Measurements from ENCODE around the gene CDC14C.
"Not testable (repeated sequence)": the region's sequence is repeated elsewhere in the genome, so short reads cannot be mapped to it uniquely, and the experiment has no call there.

The CDC14C gene

DNA sequence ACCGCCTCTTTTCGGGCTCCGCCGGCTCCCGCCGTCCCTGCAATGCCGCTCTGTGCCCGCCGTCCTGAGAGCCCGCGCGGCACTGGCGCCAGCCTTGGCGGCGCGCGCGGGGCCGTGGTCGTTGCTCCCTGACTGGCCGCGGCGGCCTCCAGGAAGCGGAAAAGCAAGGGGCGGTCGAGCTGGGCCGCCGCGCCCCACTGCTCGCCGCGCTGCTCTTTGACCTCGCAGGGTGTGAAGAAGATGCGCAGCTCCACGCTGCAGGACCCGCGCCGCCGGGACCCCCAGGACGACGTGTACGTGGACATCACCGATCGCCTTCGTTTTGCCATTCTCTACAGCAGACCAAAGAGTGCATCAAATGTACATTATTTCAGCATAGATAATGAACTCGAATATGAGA lies at the start of gene CDC14C:
Gene CDC14C (plus strand): TSS at position 115 of the 400 bp plus-strand sequence. CDS start 126 bp downstream, at position 241.
- no peak for DNase-seq (ENCODE audit: extremely low read depth in 1 of 2, low read depth in 1 of 2)

DNA sequence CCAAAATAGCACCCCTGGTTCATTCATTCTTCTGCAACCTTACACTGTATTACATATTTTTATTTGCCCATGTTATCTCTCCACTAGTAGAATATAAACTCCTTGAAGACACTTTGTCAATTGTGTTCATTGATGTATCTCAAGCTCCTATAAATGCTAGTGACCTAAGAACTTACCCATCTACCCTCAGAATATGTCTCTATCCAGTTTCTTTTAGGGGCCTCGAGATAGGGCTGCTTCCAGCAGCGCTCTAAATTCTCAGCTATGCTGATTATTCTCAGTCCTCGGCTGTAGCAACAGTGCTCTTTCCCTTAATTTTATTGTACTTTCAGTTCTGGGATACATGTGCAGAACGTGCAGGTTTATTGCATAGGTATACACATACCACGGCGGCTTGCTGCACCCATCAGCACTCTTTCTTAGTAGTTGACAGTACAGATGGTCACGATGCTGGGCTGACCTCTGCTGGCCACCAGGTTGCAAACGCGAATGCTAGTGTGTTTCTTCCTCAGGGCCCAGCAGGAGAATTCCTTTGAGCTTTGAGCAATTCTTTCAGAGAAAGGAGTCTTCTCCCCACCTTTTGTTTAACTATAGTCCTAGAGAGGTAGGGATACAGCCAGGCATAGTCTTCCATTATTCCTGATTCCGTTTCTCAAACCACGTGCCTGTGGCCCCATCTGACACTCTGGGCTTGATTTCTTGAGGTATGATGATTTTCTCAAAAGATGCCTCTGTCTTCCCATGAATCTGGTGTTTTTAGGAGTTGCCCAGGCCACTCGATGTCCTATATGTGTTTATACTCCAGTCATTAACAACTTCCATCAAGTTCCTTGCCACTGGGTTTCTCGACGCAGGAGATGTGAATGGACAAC lies 49.1 kb upstream of the CDC14C start:
- no peak for DNase-seq (ENCODE audit: extremely low read depth in 1 of 2, low read depth in 1 of 2)

DNA sequence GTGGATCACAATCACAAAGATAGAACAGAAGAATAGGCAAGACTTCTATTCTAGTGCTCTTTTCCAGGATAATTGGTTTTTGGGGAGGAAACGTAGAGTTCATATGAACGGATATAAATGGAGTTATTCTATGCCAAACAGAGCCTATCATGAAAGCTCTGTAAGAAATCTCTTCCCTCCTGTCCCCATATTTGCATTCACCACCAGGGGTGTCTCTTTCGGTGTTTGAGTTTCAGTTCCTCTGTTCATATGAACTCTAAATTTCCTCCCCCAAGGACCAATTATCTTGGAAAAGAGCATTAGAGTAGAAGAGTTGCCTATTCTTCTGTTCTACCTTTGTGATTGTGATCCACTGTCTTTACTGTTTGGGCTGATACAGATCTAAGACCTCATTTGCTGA lies 48.3 kb upstream of the CDC14C start:
- no peak for DNase-seq (ENCODE audit: extremely low read depth in 1 of 2, low read depth in 1 of 2)

DNA sequence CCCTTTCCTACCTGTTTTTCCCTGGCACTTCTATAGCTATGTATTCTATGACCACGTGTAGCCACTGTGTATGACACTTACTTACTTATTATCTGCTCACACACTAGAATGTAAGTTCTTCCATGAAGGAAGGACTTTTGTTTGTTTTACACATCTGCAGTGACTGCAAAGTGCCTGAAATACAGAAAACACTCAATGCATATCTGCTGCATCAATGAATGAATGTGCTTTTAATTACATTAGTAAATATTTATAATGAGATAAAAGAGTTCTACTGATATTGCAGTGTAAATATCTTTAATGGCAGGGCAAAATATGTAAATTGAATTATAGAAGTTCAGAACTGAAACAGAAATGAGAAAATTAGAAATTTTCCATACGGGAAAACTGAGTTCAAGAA lies 43.5 kb upstream of the CDC14C start:
- DNase-seq (ENCODE audit: extremely low read depth in 1 of 2, low read depth in 1 of 2), result no peak

DNA sequence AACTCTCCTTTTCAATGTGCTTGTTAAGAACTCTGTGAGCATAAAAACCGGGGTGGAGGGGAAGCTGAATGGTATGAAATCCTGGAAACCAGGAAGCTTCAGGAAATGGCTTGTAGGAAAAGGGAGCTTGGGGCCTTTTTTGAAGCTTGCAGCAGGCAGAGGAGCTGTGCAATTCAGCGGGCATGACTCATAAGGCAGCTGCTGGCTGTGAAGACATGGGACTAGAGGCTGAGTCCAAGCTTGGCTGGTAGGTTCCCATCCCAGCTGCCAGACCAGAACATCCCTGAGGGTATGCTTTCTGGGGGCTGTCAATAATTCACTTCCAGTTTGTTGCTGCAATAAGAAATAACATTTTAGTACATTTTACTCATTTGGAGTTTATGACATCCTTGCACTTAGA lies 36.8 kb upstream of the CDC14C start:
- DNase-seq (ENCODE audit: extremely low read depth in 1 of 2, low read depth in 1 of 2), result no peak

DNA sequence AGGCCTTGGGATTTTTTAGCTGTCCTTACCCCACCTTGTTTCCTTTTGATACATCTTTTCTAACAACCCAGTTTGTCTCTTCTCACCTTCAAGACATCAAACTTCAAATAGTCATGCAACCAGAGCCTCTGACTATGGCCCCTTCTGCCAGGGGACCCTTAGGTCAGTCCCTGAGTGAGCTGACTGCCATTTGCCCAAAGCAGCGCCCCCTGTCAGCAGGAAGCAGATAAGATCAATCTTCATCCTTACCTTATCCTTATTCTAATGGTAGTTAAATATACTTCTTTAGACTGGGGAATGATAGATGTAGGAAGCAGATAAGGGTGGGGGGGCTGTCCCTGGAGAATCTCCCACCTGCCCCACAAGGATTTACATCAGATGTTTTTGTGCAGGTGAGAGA lies 29.8 kb upstream of the CDC14C start:
- no peak for DNase-seq (ENCODE audit: extremely low read depth in 1 of 2, low read depth in 1 of 2)

DNA sequence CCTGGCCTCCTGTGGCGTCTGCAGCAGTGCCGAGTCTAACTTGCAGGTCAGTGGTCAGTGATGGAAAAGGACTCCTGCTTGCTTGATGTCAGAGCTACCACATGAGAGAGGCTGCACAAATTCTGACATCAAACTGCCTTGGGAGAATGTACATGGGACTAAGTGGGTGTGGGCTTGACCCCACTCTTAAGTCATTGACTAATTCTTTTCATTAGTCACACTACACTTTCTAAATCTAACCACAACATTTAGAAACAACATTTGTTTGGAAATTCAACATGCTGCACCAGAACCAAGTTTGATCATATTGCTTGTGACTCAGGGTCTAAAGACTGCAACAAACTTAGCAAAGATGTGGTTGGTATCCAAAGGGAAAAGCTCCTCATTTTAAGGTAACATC lies 24.4 kb upstream of the CDC14C start:
- no peak for DNase-seq (ENCODE audit: extremely low read depth in 1 of 2, low read depth in 1 of 2)

DNA sequence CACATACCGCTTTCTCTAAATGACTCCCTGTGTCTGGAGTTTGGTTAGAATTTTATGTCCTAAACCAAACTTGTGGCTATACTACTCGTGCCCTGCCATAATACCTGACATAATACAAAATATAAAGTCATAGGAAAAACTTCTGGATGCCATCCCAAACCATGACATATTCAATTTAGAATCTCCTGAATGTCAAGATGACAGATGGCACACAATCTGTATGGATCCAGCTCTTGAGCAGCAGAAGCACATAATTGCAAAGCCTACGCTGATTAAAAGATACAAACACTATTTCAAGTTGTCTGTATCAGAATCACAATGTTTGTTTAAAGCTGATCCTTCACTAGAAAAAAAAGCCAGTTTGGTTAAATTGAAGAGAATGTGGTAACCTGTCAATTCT lies 22.4 kb upstream of the CDC14C start:
- no peak for DNase-seq (ENCODE audit: extremely low read depth in 1 of 2, low read depth in 1 of 2)

DNA sequence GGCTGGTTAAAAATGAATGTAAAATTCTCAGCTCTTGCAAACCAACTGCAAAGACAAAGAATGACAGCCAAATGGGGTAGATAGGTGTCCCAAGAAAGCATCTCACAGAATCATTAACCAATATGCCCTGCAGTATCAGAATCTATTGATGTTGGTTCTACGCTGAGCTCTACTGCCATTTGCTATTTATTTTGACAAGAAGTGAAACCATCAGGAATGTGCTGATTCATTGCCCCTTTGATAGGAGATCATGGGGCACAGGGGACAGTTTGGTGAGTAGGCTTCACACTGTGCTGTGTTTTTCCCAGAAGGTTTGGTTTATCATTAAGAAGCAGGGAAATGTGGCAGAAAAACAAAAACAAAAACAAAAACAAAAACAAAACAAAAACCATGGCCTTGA lies 19.4 kb upstream of the CDC14C start:
- DNase-seq (ENCODE audit: extremely low read depth in 1 of 2, low read depth in 1 of 2), result no peak

DNA sequence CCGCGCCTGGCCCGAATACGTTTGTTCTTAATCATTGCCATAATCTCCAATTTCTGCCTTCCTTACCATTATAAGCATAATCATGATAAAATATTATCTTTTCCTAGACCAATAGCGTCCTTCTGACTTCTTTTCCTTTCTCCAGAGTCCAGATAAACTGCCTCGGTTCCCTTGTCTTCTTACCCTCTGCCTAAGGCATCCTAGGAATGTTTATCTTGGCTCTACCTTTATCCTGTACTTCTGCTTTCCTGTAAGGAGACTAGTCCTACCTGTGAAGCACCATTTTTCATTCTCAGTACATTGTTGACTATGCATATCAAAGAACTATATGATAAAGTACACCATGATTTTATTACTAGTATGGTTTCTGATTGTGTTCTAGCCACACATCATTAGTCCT lies 18.7 kb upstream of the CDC14C start:
- not testable (repeated sequence) for DNase-seq (ENCODE audit: extremely low read depth in 1 of 2, low read depth in 1 of 2)

DNA sequence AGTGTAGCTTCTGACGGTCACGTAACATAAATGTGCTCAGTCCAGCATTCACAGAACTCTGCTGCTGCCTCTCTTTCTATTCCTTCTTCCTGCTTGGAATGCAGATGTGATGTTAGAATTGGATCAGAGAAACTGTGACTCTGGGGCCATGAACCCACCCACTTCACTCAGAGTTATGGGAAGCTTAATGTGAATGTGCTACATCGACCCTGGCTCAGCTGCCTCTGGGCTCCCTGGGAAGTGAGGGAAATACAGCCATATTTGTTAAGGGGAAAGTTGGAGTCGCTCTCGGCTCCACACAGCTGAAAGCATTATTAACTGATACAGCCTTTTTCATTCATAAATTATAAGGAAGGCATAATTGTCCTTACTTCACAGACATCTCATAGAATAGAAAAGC lies 14.5 kb upstream of the CDC14C start:
- DNase-seq (ENCODE audit: extremely low read depth in 1 of 2, low read depth in 1 of 2), result not testable (repeated sequence)

DNA sequence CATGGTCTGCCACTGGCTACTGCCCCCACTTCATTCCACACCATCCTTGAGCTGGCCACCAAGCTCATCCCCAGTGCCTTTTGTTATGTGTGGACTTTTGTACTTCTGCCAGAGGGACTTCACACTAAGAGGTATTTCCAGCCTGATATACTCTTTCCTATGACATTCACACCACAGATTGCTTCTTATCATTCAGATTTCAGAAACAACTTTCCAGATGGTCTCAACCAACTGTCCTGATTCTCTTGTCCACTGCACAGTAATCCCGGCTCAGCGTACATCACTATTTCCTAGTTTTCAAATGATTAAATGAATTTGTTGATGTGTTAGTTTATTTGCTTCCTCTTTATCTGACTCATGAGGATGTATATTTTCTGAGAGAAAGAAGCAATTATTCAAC lies 7.1 kb downstream of the CDC14C start:
- DNase-seq (ENCODE audit: extremely low read depth in 1 of 2, low read depth in 1 of 2), result no peak

DNA sequence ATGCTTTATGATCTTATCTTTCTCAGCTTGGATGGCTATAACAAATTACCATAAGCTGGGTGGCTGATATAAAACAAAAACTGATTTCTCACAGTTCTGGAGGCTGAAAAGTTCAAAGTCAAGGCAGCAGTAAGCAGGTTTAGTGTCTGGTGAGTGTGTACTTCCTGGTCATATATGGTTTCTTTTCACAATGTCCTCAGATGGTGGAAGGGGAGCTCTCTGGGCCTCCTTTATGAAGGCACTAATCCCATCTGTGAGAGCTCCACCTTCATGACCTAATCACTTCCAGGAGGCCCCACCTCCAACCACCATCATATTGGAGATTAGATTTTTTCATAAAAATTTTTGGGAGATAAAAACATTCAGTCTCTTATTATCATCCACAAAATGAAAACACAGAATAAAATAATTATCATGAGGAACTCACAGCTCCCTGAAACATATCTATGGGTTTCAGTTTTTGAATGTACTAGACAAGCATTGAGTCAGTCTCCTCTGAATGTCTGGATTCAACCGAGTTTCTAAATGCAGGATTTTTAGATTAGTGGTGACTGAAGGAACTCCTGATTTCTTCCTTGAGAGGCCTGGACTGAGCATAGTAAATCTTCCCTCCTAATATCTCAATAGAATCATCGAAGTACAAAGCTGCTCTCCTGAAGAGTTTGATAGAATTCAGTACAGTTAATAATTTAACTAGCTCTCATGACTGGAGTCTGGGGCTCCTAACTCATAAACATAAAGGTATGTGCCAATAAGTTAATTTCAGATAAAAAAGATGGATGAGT lies 8.0 kb downstream of the CDC14C start:
- DNase-seq (ENCODE audit: extremely low read depth in 1 of 2, low read depth in 1 of 2), result no peak

DNA sequence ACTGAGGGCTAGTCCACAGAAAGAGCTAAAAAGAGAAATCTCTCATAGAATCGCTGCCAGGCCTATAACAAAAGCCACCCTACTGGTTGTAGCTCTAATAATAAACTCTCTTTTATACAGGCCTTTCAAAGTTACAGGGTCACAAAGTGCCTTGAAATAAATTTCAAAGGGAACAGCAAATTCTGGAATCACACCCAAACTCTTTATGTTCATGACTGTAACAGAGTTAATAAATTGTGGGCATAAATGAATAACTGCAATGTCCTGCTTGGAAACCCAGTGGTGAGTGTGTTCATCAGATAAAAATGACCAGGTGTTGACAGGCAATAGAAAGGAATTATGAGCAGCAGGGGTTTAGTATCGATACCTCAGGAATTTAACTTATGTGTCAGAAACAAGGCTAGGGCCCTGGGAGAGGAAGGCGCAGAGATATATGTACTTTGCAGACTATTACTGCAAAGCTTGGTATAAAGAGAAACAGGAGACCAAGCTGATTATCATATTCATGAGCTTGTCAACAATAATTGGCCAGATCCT lies 9.3 kb downstream of the CDC14C start:
- no peak for DNase-seq (ENCODE audit: extremely low read depth in 1 of 2, low read depth in 1 of 2)

DNA sequence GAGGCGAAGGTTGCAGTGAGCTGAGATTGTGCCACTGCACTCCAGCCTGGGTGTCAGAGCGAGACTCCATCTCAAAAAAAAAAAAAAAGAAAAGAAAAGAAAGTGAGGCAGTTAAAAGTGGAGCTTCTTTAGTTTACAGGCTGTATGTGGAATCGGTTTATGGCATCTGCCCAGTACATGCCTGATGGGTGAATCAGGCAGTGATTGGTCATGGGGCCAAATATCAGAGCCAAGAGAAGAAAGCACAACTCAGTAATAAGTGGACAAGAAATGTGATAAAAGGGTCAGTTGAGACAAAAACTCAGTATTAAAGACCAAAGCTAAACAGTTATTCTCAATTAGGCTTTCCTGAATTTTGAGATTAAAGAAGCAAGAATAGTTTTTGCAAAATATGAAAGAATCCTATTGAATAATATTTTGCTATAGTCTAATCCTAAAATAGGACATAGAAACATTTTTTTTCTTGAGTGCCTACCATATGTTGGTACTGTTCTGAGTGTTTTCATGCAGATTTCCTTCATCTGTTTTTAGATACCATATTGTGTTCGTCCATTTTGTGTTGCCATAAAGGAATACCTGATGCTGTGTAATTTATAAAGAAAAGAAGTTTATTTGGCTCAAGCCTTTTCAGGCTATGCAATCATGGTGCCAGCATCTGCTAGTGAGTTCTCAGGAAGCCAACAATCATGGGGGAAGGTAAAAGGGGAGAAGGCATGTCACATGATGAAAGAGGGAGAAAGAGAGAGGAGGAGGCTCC lies 14.4 kb downstream of the CDC14C start:
- DNase-seq (ENCODE audit: extremely low read depth in 1 of 2, low read depth in 1 of 2), result no peak

DNA sequence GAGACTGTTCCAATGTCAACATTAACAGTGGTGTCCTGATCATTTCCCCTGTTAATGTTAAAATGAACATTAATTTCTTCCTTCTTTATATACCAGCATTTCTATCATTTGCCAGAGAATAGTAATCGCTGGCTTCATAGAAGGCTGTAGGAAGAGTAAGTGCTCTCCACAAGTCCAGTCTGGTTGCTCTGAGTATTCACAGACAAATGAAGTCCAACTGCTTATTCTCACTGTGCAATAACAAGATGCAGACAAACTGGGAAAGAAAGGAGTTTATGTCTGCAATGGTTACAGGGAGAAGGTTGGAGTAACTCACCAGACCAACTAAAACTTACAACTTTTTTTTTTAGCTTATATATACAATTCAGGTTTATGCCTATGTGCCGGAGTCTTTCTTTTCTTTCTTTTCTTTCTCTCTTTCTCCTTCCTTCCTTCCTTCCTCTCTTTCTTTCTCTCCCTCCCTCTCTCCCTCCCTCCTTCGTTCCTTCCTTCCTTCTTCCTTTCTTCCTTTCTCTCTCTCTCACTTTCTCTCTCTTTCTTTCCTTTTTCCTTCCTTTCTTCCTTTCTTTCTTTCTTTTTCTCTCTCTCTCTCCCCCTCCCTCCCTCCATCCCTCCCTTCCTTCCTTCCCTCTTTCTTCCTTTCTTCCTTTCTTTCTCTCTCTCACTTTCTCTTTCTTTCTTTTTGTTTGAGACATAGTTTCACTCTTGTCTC lies 19.1 kb downstream of the CDC14C start:
- DNase-seq (ENCODE audit: extremely low read depth in 1 of 2, low read depth in 1 of 2), result no peak

DNA sequence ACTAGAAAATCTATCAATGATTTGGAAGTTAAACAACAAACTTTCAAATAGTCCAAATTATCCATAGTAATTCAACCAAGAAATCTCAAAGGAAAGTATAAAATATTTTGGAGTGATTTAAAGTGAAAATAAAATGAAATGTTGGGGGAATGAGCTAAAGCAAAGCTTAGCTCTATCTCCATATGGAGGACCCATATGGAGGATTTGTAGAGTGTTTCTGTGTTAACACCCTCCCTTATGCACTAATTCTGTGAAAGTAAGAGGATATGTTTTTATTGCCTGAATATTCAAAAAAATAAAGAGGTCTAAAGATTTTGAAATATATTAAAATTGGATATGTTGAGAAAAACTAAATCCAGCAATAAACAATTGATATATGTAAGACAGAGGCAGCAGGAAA lies 31.6 kb downstream of the CDC14C start:
- DNase-seq (ENCODE audit: extremely low read depth in 1 of 2, low read depth in 1 of 2), result no peak

DNA sequence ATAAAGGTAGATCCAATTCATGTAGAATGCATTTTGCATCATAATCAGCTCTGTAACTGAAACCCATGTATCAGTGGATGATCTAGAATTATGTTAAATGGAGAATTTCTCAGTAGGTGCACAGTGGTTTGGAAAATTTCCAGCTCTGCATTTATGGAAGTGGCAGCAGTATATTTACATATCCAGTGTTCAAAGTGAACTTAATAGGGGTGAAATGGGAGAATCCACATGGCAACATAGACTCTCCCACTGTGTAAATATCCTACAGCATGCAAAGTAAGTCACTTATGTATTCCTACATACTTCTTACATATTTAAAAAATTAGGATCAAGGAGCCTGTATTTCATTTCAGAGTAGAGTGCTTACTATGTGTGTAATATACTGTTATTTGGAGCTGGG lies 35.3 kb downstream of the CDC14C start:
- DNase-seq (ENCODE audit: extremely low read depth in 1 of 2, low read depth in 1 of 2), result no peak

DNA sequence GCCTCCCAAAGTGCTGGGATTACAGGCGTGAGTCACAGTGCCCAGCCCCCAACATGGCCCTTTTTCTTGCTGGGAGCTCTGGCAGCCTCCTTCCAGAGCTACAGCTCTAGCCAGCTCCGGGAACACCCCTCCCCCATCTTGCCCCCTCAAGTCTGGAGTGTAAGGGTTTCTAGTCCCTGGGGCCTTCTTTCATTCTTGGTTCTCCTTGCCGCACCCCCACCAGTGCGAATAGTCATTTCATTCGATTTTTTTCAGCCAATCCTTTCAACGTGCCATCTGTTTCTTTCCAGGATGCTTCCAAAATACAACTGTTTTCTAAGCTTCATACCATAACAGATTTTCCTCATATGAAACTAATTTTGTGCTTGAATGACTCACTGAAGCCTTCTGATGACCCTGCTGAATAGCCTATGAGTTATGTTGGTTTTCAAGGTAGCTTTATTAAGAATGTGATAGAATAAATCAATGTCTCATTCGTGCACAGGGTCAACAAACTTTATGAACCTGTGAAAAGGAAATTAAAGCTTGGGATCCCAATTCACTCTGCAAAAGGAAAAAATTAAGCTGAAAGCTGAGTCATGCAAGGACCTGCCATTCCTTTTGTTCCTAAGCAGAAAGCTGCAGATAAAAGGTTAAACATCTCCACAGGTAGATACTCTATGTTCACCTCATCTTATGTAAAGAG lies 38.6 kb downstream of the CDC14C start:
- DNase-seq (ENCODE audit: extremely low read depth in 1 of 2, low read depth in 1 of 2), result no peak

DNA sequence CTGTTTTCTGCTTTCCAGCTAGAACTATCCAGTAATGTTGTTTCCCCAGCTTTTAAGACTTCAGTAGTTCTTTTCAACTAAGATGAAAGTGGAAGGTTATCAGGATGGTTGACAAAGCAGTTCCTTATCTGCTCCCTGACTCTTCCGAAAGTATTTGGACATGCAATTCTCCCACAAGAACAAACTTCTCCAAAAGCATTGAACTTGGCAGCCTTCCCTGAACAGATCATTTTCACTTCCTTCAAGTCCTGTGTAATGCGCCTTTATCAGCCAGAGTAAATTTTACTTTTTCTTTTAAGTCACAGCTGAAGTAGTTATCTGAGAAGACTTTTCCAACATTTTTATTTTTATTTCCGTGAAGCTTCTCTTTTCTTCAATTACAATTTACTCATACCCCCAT lies 39.7 kb downstream of the CDC14C start:
- no peak for DNase-seq (ENCODE audit: extremely low read depth in 1 of 2, low read depth in 1 of 2)
